NCI-H446 (cell line): ENCODE measurements around the gene MAPK8IP3.
A peak's percentile ranks its signal among the peaks of the same experiment; 100 is the strongest.

Experiments used
- DNase-seq, 2 experiments: peaks; one replicate each; lab custom pipeline; 2025; lab: John Stamatoyannopoulos, UW

The MAPK8IP3 gene

GRCh38 chr16:1773703-1774447 lies 67.9 kb downstream of the MAPK8IP3 start:
- DNase-seq, result no peak

- DNase-seq, result no peak
Observed at GRCh38 chr16:1774448-1774780, 68.4 kb downstream of the MAPK8IP3 start.

GRCh38 chr16:1775006-1775845 lies 69.2 kb downstream of the MAPK8IP3 start:
- DNase-seq, result no peak

GRCh38 chr16:1775846-1776671 lies 70.1 kb downstream of the MAPK8IP3 start:
- DNase-seq, result no peak

GRCh38 chr16:1776672-1776955 lies 70.6 kb downstream of the MAPK8IP3 start:
- no peak for DNase-seq

- no peak for DNase-seq
Observed at GRCh38 chr16:1776991-1777374, 71.0 kb downstream of the MAPK8IP3 start.

GRCh38 chr16:1777375-1778199 lies 71.6 kb downstream of the MAPK8IP3 start:
- no peak for DNase-seq

- DNase-seq, result no peak
Observed at GRCh38 chr16:1778200-1779179, 72.5 kb downstream of the MAPK8IP3 start.

GRCh38 chr16:1779234-1779701 lies 73.3 kb downstream of the MAPK8IP3 start:
- no peak for DNase-seq

GRCh38 chr16:1779741-1780676 lies 74.0 kb downstream of the MAPK8IP3 start:
- DNase-seq, result no peak

- DNase-seq, result no peak
Observed at GRCh38 chr16:1780677-1781072, 74.7 kb downstream of the MAPK8IP3 start.

GRCh38 chr16:1781254-1781653 lies 75.3 kb downstream of the MAPK8IP3 start:
- no peak for DNase-seq

GRCh38 chr16:1781758-1782407 lies 75.9 kb downstream of the MAPK8IP3 start:
- DNase-seq, result no peak

GRCh38 chr16:1782408-1783264 lies 76.6 kb downstream of the MAPK8IP3 start, which contains the start of the genes NUBP2 and SPSB3:
Gene NUBP2 (plus strand): TSS chr16:1782960. CDS start chr16:1783021, 61 bp downstream.
Gene SPSB3 (minus strand): TSS chr16:1782571. CDS start chr16:1781483, 1,088 bp downstream.
- DNase-seq, result peak; percentile 96 to 100

GRCh38 chr16:1784977-1785845 lies 79.2 kb downstream of the MAPK8IP3 start:
- DNase-seq, result no peak

- no peak for DNase-seq
Observed at GRCh38 chr16:1785846-1786170, 79.8 kb downstream of the MAPK8IP3 start.
